CD4-positive, alpha-beta memory T cell (primary cell): ENCODE measurements around the gene NOBOX. TPM values are rescaled to one million over a fixed set of nuclear protein-coding genes. Genes with fewer than 3 reads are reported as not detected.
A peak's percentile ranks its signal among the peaks of the same experiment; 100 is the strongest.
"Not testable (repeated sequence)": the region's sequence is repeated elsewhere in the genome, so short reads cannot be mapped to it uniquely, and the experiment has no call there.

Experiments
- CTCF ChIA-PET: fragments of 350-600 bp; sonication (Branson Sonifier 250); formaldehyde crosslinking; loops from one replicate; lab custom pipeline; 2021; ENCODE audit warnings: inconsistent platforms; ENCODE audit not compliant: partially characterized antibody; lab: Charles Lee
- POLR2A ChIA-PET: fragments of 350-600 bp; sonication (Branson Sonifier 250); formaldehyde crosslinking; loops from one replicate; lab custom pipeline; 2021; ENCODE audit not compliant: partially characterized antibody; lab: Charles Lee
- DNase-seq, 5 donors: peaks; one replicate each; pipeline versions ENCODE4 v3.0.0 to v3.0.0-alpha.2; 2020 to 2022; ENCODE audit warnings: mixed read lengths in 1 of 5
- H3K27ac ChIP-seq: one replicate; pipeline ENCODE4 v1.7.0; 2013; ENCODE audit warnings: low read depth, low read length
- H3K27me3 ChIP-seq: 2 replicates; pipeline ENCODE4 v1.7.0; 2013; ENCODE audit warnings: mild to moderate bottlenecking, low read length, moderate library complexity; ENCODE audit not compliant: insufficient read depth
- H3K36me3 ChIP-seq: 2 replicates; pipeline ENCODE4 v1.7.0; 2013; ENCODE audit warnings: mild to moderate bottlenecking, low read length, moderate library complexity; ENCODE audit not compliant: insufficient read depth
- H3K4me1 ChIP-seq: 2 replicates; pipeline ENCODE4 v1.7.0; 2013; ENCODE audit warnings: mild to moderate bottlenecking, low read length, moderate library complexity; ENCODE audit not compliant: insufficient read depth
- H3K4me3 ChIP-seq, 2 donors: one replicate each; pipeline ENCODE4 v1.7.0; 2013; ENCODE audit warnings: low read length in 2 of 2, mild to moderate bottlenecking in 1 of 2
- H3K9me3 ChIP-seq, 2 donors: one replicate each; pipeline ENCODE4 v1.7.0; 2013; ENCODE audit warnings: low read length in 2 of 2, control low read depth in 1 of 2; ENCODE audit not compliant: control insufficient read depth in 1 of 2
- H3K27ac Mint-ChIP-seq, 7 donors: one replicate each; pipeline ENCODE4 v1.8.0; 2020 to 2021; ENCODE audit warnings: mixed read lengths in 7 of 7, mild to moderate bottlenecking in 6 of 7, inconsistent platforms in 3 of 7, moderate library complexity in 3 of 7
- H3K27me3 Mint-ChIP-seq, 2 donors: one replicate each; pipeline ENCODE4 v1.8.0; 2020 to 2021; ENCODE audit warnings: mixed read lengths in 2 of 2
- H3K36me3 Mint-ChIP-seq, 2 donors: one replicate each; pipeline ENCODE4 v1.8.0; 2020 to 2021; ENCODE audit warnings: mixed read lengths in 2 of 2, inconsistent platforms in 1 of 2, mild to moderate bottlenecking in 1 of 2
- H3K4me1 Mint-ChIP-seq, 4 donors: one replicate each; pipeline ENCODE4 v1.8.0; 2020 to 2021; ENCODE audit warnings: mixed read lengths in 4 of 4, mild to moderate bottlenecking in 1 of 4
- H3K4me3 Mint-ChIP-seq, 8 donors: one replicate each; pipeline ENCODE4 v1.8.0; 2020 to 2021; ENCODE audit warnings: mixed read lengths in 8 of 8, mild to moderate bottlenecking in 7 of 8, moderate library complexity in 6 of 8, inconsistent platforms in 3 of 8
- H3K9me3 Mint-ChIP-seq, 8 donors: one replicate each; pipeline ENCODE4 v1.8.0; 2020 to 2021; ENCODE audit warnings: mixed read lengths in 8 of 8, mild to moderate bottlenecking in 5 of 8, inconsistent platforms in 3 of 8, moderate library complexity in 1 of 8
- intact Hi-C: fragments of 100-400 bp; cut with micrococcal nuclease; formaldehyde crosslinking; loops from one replicate; pipeline ENCODE4 v1.15.1; 2023
- polyA plus RNA-seq, 2 donors: library from polyadenylated mRNA; unstranded; fragments of 300-500 nt; fragmentation: Illumina TruSeq; gene quantifications; one replicate each; pipeline ENCODE4 v1.2.3, GENCODE V29; 2021
- total RNA-seq, 2 experiments: library from RNA; stranded (reverse); gene quantifications; one replicate each; pipeline ENCODE4 v1.2.3, GENCODE V29; 2021

Gene NOBOX
- total and polyA plus RNA-seq, 4 experiments from 2014 or later = not detected

GRCh38 chr7:144356860-144357259, 46.6 kb downstream of the NOBOX start:
- peaks cover 6 to 19% (median 10%) of the 10 kb centered on the region in 4 donors for H3K4me1 Mint-ChIP-seq
- DNase-seq, H3K9me3 ChIP-seq, H3K27ac Mint-ChIP-seq, H3K27me3 ChIP-seq, H3K4me1 ChIP-seq, H3K4me3 ChIP-seq, H3K27ac ChIP-seq, H3K4me3 Mint-ChIP-seq, H3K9me3 Mint-ChIP-seq, H3K36me3 ChIP-seq, intact Hi-C loops, POLR2A ChIA-PET, H3K36me3 Mint-ChIP-seq, CTCF ChIA-PET, H3K27me3 Mint-ChIP-seq: not testable (repeated sequence)

- H3K27me3 Mint-ChIP-seq, H3K27ac Mint-ChIP-seq, CTCF ChIA-PET, H3K4me3 Mint-ChIP-seq, H3K4me3 ChIP-seq, intact Hi-C loops, POLR2A ChIA-PET, H3K9me3 Mint-ChIP-seq, H3K27ac ChIP-seq, DNase-seq, H3K4me1 ChIP-seq, H3K9me3 ChIP-seq, H3K36me3 ChIP-seq, H3K27me3 ChIP-seq, H3K36me3 Mint-ChIP-seq: not testable (repeated sequence)
- H3K4me1 Mint-ChIP-seq = peaks cover 6 to 19% (median 10%) of the 10 kb centered on the region in 4 donors
Observed at GRCh38 chr7:144356185-144356584, 47.3 kb downstream of the NOBOX start.

DNA sequence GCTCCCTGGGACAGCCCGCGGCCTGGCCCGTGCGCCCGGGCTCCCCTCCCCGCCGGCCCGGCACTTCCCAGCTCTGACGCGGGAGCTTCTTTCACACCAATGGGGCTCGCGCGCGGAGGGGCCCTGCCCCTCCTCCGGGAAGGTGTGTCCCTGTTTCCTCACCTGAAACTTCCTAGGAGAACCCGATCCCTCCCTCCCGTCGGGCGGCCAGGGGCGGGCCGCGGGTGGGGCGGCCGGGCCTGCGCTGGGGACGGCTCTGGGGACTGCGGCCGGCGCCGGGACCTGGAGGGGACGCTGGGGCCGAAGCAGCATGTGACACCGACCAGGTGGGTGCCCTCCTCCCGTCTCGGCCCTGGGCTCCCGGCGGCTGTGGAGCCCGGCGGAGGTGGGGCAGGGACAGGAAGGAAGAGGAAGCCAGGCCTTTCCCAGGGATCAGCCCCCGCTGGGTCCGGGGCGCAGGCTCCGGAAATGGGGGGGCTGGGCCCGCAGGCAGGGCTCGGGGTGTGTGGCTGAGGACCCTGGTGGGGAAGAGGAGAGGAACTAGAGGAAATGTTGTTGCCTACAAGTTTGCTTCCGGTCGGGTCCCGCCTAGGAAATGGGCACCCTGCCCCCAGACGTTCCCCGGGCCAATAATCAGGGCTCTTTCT, 48.2 kb downstream of the NOBOX start, which contains the start of gene ARHGEF5:
Gene ARHGEF5 (plus strand): TSS at position 227 of the 647 bp plus-strand sequence. CDS start 7,268 bp downstream, outside the sequence.
- DNase-seq, H3K27me3 ChIP-seq, H3K27ac ChIP-seq, CTCF ChIA-PET, H3K4me1 ChIP-seq, intact Hi-C loops, H3K27me3 Mint-ChIP-seq, H3K9me3 Mint-ChIP-seq, H3K4me3 ChIP-seq, H3K36me3 ChIP-seq, POLR2A ChIA-PET, H3K36me3 Mint-ChIP-seq, H3K9me3 ChIP-seq: not testable (repeated sequence)
- peaks cover 5 to 19% (median 13%) of the 10 kb centered on the region in 4 donors for H3K4me1 Mint-ChIP-seq
- H3K27ac Mint-ChIP-seq = peak within 1 kb of the TSS in 6 of 7 donors; percentile 46 to 93 (median 77)
- peak within 1 kb of the TSS; percentile 81 to 92 (median 90) for H3K4me3 Mint-ChIP-seq

GRCh38 chr7:144351667-144352066, 51.8 kb downstream of the NOBOX start:
- H3K4me1 ChIP-seq, H3K4me3 Mint-ChIP-seq, H3K27me3 ChIP-seq, CTCF ChIA-PET, H3K9me3 ChIP-seq, H3K36me3 ChIP-seq, POLR2A ChIA-PET, H3K36me3 Mint-ChIP-seq, H3K27ac ChIP-seq, DNase-seq, H3K4me3 ChIP-seq, H3K9me3 Mint-ChIP-seq, H3K27me3 Mint-ChIP-seq, intact Hi-C loops, H3K27ac Mint-ChIP-seq: not testable (repeated sequence)
- H3K4me1 Mint-ChIP-seq = peaks cover 5 to 15% (median 10%) of the 10 kb centered on the region in 4 donors

- H3K27me3 Mint-ChIP-seq, H3K9me3 ChIP-seq, CTCF ChIA-PET, H3K27me3 ChIP-seq, H3K36me3 ChIP-seq, H3K36me3 Mint-ChIP-seq, DNase-seq, H3K4me1 ChIP-seq, H3K27ac ChIP-seq, H3K4me3 Mint-ChIP-seq, POLR2A ChIA-PET, H3K9me3 Mint-ChIP-seq, H3K27ac Mint-ChIP-seq, intact Hi-C loops, H3K4me3 ChIP-seq: not testable (repeated sequence)
- peaks cover 2 to 10% (median 6%) of the 10 kb centered on the region in 4 donors for H3K4me1 Mint-ChIP-seq
Observed at GRCh38 chr7:144348625-144349024, 54.9 kb downstream of the NOBOX start.

Other genes with a start within 250 kb of the NOBOX start
- gene CTAGE4, start 220.2 kb downstream of the NOBOX start, total RNA-seq = 1 to 10 TPM; 5.0 to 5.4 TPM
- under 1 TPM in 1 of 2 donors, not detected in 1; 0.08 TPM for gene CTAGE4, start 220.2 kb downstream of the NOBOX start, polyA plus RNA-seq
- 1 to 10 TPM; 4.8 to 5.2 TPM for gene ARHGEF35, start 207.9 kb downstream of the NOBOX start, total RNA-seq
- 1 to 10 TPM; 2.0 to 2.8 TPM for gene ARHGEF35, start 207.9 kb downstream of the NOBOX start, polyA plus RNA-seq
- not detected for gene OR2A42, start 164.1 kb downstream of the NOBOX start, total RNA-seq
- not detected for gene OR2A42, start 164.1 kb downstream of the NOBOX start, polyA plus RNA-seq
- gene OR2A7, start 138.9 kb downstream of the NOBOX start, total RNA-seq = 1 to 10 TPM; 3.9 to 4.0 TPM
- under 1 TPM in 1 of 2 donors, not detected in 1; 0.76 TPM for gene OR2A7, start 138.9 kb downstream of the NOBOX start, polyA plus RNA-seq
- under 1 TPM in 1 of 2 experiments, not detected in 1; 0.36 TPM for gene CTAGE8, start 134.4 kb downstream of the NOBOX start, total RNA-seq
- gene CTAGE8, start 134.4 kb downstream of the NOBOX start, polyA plus RNA-seq = under 1 TPM; 0.39 to 0.45 TPM
- gene OR2A1, start 91.3 kb downstream of the NOBOX start, total RNA-seq = not detected
- under 1 TPM in 1 of 2 donors, not detected in 1; 0.59 TPM for gene OR2A1, start 91.3 kb downstream of the NOBOX start, polyA plus RNA-seq
- 10 to 100 TPM in 1 of 2 experiments, 1 to 10 TPM in 1; 9.0 to 12.0 TPM for gene ARHGEF5, start 48.3 kb downstream of the NOBOX start, total RNA-seq
- gene ARHGEF5, start 48.3 kb downstream of the NOBOX start, polyA plus RNA-seq = 1 to 10 TPM in 1 of 2 donors, not detected in 1; 3.9 TPM